Heart right ventricle (tissue), 16 donors: ENCODE measurements around the gene MYL6. TPM values are rescaled to one million over a fixed set of nuclear protein-coding genes. Genes with fewer than 3 reads are reported as not detected.

Experiments used
- ATAC-seq, 8 donors: fragments of 200-7000 bp; cut with Tn5 transposase; one replicate each; pipeline ENCODE4 v1.9.1; 2020; ENCODE audit warnings: mild to moderate bottlenecking in 8 of 8, moderate library complexity in 8 of 8, moderate number of reproducible peaks in 1 of 8
- DNase-seq, 2 donors: peaks; one replicate each; pipeline ENCODE4 v3.0.0-alpha.2; 2020
- H3K27ac ChIP-seq, 10 donors: fragments of 200-600 bp; sonication (generic) in 2 of 10; one replicate each; pipeline versions ENCODE4 v1.5.0 to v1.8.0; 2020 to 2022; ENCODE audit warnings: mild to moderate bottlenecking in 3 of 10
- H3K27me3 ChIP-seq, 7 donors: fragments of 200-600 bp; one replicate each; pipeline ENCODE4 v1.8.0; 2021 to 2022; ENCODE audit warnings: mild to moderate bottlenecking in 2 of 7
- H3K36me3 ChIP-seq, 9 donors: fragments of 200-600 bp; sonication (generic) in 1 of 9; one replicate each; pipeline versions ENCODE4 v1.5.0 to v1.8.0; 2020 to 2022; ENCODE audit warnings: mild to moderate bottlenecking in 2 of 9
- H3K4me1 ChIP-seq, 9 donors: fragments of 200-600 bp; sonication (generic) in 1 of 9; one replicate each; pipeline versions ENCODE4 v1.5.0 to v1.8.0; 2020 to 2022; ENCODE audit warnings: mild to moderate bottlenecking in 4 of 9
- H3K4me3 ChIP-seq, 10 donors: fragments of 200-600 bp; sonication (generic) in 2 of 10; one replicate each; pipeline versions ENCODE4 v1.5.0 to v1.8.0; 2020 to 2022; ENCODE audit warnings: mild to moderate bottlenecking in 7 of 10, moderate library complexity in 2 of 10
- H3K9me3 ChIP-seq, 11 donors: fragments of 200-600 bp in 10 of 11; sonication (generic) in 2 of 11; one replicate each; pipeline versions ENCODE4 v1.5.0 to v1.8.0; 2013 to 2022; ENCODE audit warnings: mild to moderate bottlenecking in 2 of 11, control low read depth in 1 of 11, moderate library complexity in 1 of 11
- WGBS, 2 donors: extraction: QIAGEN DNeasy Blood & Tissue Kit; methylation state at CpG; one replicate each; pipeline ENCODE4 v1.1.7; 2013; ENCODE audit warnings: inconsistent platforms in 1 of 2; 5-methylcytosine and 5-hydroxymethylcytosine counted together
- intact Hi-C, 10 donors: fragments of 100-400 bp; cut with DNase I; formaldehyde crosslinking; loops; one replicate each; pipeline versions ENCODE4 v1.11.1 to v1.14.2; 2022
- long read RNA-seq, 3 donors: library from polyadenylated mRNA; unstranded; transcript quantifications; one replicate each; pipeline ENCODE4 v2.0.0, GENCODE V29; 2020 to 2021
- polyA plus RNA-seq, 2 donors: library from polyadenylated mRNA; stranded (reverse); fragments of 200-250 nt; gene quantifications; one replicate each; pipeline ENCODE4 v1.2.3, GENCODE V29; 2013
- total RNA-seq, 10 donors: library from RNA; stranded (reverse); fragmentation: NEBNext Ultra II Directional in 3 of 10; extraction: Animal tissue kit (Norgen Biotek cat#: 25700) in 3 of 10; gene quantifications; one replicate each; pipeline versions ENCODE4 v1.2.1 to v1.2.4, GENCODE V29; 2021 to 2023
- TF ChIP-seq, protein P1 (sequence below), 9 donors: fragments of 200-600 bp; sonication (generic) in 2 of 9; IDR thresholded peaks; one replicate each; pipeline versions ENCODE4 v1.5.0 to v1.8.0; 2021 to 2022; ENCODE audit warnings: antibody characterized with exemption in 9 of 9, mild to moderate bottlenecking in 5 of 9, moderate library complexity in 1 of 9
- donor health status: Arrhythmogenic right ventricular cardiomyopathy.
- donor health status: ischemic (EF 13 %, LVEDD 7.1; RV severe dilation, severe dysfunction).
- donor health status: healthy with polysubstance abuse.
- donor health status: DM: no; HTN: yes; CAD: no.
- donor health status: DM: no; HTN: no; CAD: no.
- donor health status: ischemic (EF 25% LVEDD 6.9; RV normal size, moderate dysfunction).
- donor health status: ischemic (EF 25% LVEDD 5.7; RV mildly dilated, moderate dysfunction).
- donor health status: healthy.
- donor health status: DM: yes; HTN: yes; CAD: no.
- donor health status: Ischemic cardiomyopathy.
- donor health status: ischemic (EF 35%, LVEDD 5.7; RV mildly dilated, moderate dysfunction).
- donor health status: nonischemic (EF 11% LVEDD 7.7; RV severe dilation, severe dysfunction).
- donor health status: DM: yes; HTN: yes; CAD: no.
- donor health status: PGD.
- donor health status: ischemic (EF 29% LVEDD 5.4; RV normal size, mild dysfunction).
- donor health status: nonischemic (EF 23%, LVEDD 6.1; RV moderate dilation, normal function).

The MYL6 gene
- total RNA-seq (1,000 to 10,000 TPM in 1 of 10 donors, 100 to 1,000 TPM in 9; 355 to 1,188 (median 413) TPM), polyA plus RNA-seq (1,000 to 10,000 TPM in 1 of 2 donors, 100 to 1,000 TPM in 1; 670 to 2,127 TPM)
- long read RNA-seq, donor 1, transcript MYL6-219 (5 exons, 1,438 nt): minor isoform, 8 of 439 reads
- long read RNA-seq, donor 1, transcript MYL6-207 (6 exons, 655 nt): minor isoform, 37 of 439 reads
- long read RNA-seq, donor 1, transcript MYL6-218 (7 exons, 901 nt): major isoform, 90 of 439 reads
- long read RNA-seq, donor 1, partial matches to known transcripts: 48 of 439 reads
- long read RNA-seq, donor 1, other reads (novel, unspliced or antisense): 251 of 439 reads
- long read RNA-seq, donor 2, transcript MYL6-207 (6 exons, 655 nt): minor isoform, 41 of 487 reads
- long read RNA-seq, donor 2, transcript MYL6-219 (5 exons, 1,438 nt): minor isoform, 8 of 487 reads
- long read RNA-seq, donor 2, transcript MYL6-218 (7 exons, 901 nt): major isoform, 53 of 487 reads
- long read RNA-seq, donor 2, partial matches to known transcripts: 59 of 487 reads
- long read RNA-seq, donor 2, other reads (novel, unspliced or antisense): 323 of 487 reads
- long read RNA-seq, donor 3, transcript MYL6-219 (5 exons, 1,438 nt): minor isoform, 25 of 307 reads
- long read RNA-seq, donor 3, transcript MYL6-207 (6 exons, 655 nt): minor isoform, 36 of 307 reads
- long read RNA-seq, donor 3, transcript MYL6-218 (7 exons, 901 nt): major isoform, 38 of 307 reads
- long read RNA-seq, donor 3, partial matches to known transcripts: 87 of 307 reads
- long read RNA-seq, donor 3, other reads (novel, unspliced or antisense): 110 of 307 reads

DNA sequence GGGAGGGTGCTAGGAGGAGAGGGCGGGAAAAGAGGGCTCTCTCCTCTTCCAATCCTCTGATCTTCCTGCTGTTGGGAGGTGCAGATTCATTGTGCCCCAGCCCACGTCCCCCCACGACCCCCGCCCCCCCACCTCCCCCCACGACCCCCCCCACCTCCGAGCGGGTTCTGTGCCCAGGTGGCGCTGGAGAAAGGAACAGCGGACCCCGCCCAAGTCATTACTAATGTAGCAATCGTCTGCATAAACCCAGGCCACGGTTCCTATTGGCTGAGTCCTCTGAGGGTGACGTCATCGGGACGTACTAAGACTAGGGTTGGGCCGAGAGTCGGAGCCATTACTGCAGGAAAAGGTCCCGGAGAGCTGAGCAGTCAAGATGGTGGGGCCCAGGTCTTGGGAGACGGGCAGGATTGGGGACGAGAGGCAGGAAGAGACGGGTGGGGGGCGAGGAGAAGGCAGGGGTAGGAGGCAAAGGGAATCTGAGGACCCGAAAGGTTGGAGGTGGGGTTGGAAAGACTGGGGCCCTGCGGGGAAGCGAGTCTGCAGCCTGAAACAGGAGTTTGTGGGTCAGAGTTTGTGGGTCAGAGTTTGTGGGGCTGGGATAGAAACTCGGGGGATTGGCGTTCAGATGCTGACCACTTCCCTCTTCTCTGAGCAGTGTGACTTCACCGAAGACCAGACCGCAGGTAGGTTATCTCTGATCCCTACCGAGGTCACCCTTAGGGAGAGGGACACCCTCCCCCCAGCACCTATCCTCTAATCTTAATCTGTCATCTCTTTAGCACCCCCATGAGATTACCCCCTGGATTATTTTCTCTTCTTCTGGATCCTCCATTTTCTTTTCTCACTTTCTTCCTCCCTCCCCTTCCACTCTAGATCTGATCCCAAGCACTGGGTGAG, at the start of gene MYL6:
MYL6 (plus strand) TSS at position 331 of the 897 bp plus-strand sequence; CDS start at position 374, 43 bp downstream.
- Histone ChIP-seq H3K9me3 (no peaks in the 10 kb centered on the region), H3K4me1 (peaks cover 20 to 53% (median 42%) of the 10 kb centered on the region in 9 donors), H3K36me3 (peaks cover 4 to 48% (median 38%) of the 10 kb centered on the region in 9 donors), H3K27me3 (no peaks in the 10 kb centered on the region), H3K4me3 (peak within 1 kb of the TSS; percentile 73 to 98 (median 91)), H3K27ac (peak within 1 kb of the TSS; percentile 93 to 99 (median 98))
- 0% methylated on average over 30 of the region's 30 CpGs for WGBS, 2 donors
- TF ChIP-seq, protein P1, sequence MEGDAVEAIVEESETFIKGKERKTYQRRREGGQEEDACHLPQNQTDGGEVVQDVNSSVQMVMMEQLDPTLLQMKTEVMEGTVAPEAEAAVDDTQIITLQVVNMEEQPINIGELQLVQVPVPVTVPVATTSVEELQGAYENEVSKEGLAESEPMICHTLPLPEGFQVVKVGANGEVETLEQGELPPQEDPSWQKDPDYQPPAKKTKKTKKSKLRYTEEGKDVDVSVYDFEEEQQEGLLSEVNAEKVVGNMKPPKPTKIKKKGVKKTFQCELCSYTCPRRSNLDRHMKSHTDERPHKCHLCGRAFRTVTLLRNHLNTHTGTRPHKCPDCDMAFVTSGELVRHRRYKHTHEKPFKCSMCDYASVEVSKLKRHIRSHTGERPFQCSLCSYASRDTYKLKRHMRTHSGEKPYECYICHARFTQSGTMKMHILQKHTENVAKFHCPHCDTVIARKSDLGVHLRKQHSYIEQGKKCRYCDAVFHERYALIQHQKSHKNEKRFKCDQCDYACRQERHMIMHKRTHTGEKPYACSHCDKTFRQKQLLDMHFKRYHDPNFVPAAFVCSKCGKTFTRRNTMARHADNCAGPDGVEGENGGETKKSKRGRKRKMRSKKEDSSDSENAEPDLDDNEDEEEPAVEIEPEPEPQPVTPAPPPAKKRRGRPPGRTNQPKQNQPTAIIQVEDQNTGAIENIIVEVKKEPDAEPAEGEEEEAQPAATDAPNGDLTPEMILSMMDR (IDR thresholded peaks at IDR 0.05): no peak
- ATAC-seq (peak; percentile 85 to 96 (median 93)), DNase-seq (peak; percentile 86 to 99)
- intact Hi-C loops: loop anchor here in 6 of 10 donors (1.0 to 5.0 kb wide), 4 partner anchors 31 to 39 kb away; partner anchors contain the start of gene ZC3H10 (in 2 of the 6)

DNA sequence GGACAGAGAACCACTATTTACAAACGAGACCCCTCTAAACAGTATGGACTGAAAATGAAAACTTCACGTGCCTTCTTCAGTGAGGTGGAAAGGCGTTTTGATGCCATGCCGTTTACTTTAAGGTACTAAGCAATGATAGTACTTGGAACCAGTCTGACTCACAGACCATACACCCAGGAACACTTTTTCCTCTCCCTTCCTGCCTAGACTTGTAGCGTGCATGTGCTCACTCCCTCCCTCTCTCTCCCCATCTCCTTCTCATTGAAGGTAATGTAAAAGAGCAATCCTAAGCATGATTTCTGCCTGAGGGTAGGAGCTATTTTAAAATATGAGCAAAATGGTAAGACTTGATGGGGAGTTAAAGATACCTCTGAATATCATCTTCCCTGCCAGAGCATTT, 47.6 kb upstream of the MYL6 start:
- no peaks in the 10 kb centered on the region for H3K27me3 ChIP-seq
- intact Hi-C loops: loop anchor here in 3 of 10 donors (10.0 kb wide), 3 partner anchors 354 to 376 kb away; partner anchors contain the start of genes SPRYD4 (in 2 of the 3) and GDF11 (in 1 of the 3)

DNA sequence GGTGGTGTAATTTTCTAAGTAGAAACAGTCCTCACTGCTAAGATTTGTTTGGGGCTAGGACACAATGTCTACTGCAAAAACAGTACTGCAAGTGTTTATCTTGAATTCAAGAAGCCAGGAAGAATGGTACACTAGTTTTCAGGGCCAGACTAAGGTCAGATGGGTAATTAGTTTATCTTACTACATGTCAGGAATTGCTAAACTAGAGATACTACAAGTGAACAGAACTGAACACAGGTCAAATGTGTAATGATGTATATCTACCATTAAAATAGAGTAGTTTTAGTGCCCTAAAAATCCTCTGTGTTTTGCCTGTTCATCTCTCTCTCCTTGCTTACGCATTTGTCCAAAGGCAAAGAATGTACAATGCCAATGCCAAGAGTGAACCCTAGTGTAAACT, 44.1 kb upstream of the MYL6 start:
- H3K36me3 ChIP-seq: peaks cover 0 to 56% (median 44%) of the 10 kb centered on the region in 9 donors
- 94 to 97% methylated on average over 1 of the region's 1 CpG for WGBS, 2 donors
- ATAC-seq: no peak
- TF ChIP-seq, protein P1 (IDR thresholded peaks at IDR 0.05): no peak
- H3K27ac ChIP-seq: no peak overlapping the region
- H3K4me1 ChIP-seq: peaks cover 0 to 20% (median 16%) of the 10 kb centered on the region in 9 donors
- H3K9me3 ChIP-seq: no peaks in the 10 kb centered on the region
- no peak overlapping the region for H3K4me3 ChIP-seq
- no peak for DNase-seq
- no peaks in the 10 kb centered on the region for H3K27me3 ChIP-seq
- intact Hi-C loops: loop anchor here in 3 of 10 donors (10.0 kb wide), 3 partner anchors 351 to 379 kb away; partner anchors contain the start of genes SPRYD4 (in 2 of the 3) and GDF11 (in 1 of the 3)

More for the DNA sequence above, 47.6 kb upstream of the MYL6 start:
- TF ChIP-seq, protein P1 (IDR thresholded peaks at IDR 0.05): no peak
- no peak for DNase-seq
- Histone ChIP-seq H3K4me1 (peaks cover 5 to 19% (median 15%) of the 10 kb centered on the region in 9 donors), H3K27ac (no peak overlapping the region), H3K9me3 (no peaks in the 10 kb centered on the region), H3K4me3 (no peak overlapping the region), H3K36me3 (peaks cover 0 to 86% (median 71%) of the 10 kb centered on the region in 9 donors)
- WGBS, 2 donors: 93 to 94% methylated on average over 5 of the region's 5 CpGs
- ATAC-seq: no peak
